ENCODE results near the gene TUFM. TPM values are rescaled to one million over a fixed set of nuclear protein-coding genes. Genes with fewer than 3 reads are reported as not detected.

TUFM gene
- total RNA-seq, 1 experiment from 2014 or later: 361 TPM

DNA sequence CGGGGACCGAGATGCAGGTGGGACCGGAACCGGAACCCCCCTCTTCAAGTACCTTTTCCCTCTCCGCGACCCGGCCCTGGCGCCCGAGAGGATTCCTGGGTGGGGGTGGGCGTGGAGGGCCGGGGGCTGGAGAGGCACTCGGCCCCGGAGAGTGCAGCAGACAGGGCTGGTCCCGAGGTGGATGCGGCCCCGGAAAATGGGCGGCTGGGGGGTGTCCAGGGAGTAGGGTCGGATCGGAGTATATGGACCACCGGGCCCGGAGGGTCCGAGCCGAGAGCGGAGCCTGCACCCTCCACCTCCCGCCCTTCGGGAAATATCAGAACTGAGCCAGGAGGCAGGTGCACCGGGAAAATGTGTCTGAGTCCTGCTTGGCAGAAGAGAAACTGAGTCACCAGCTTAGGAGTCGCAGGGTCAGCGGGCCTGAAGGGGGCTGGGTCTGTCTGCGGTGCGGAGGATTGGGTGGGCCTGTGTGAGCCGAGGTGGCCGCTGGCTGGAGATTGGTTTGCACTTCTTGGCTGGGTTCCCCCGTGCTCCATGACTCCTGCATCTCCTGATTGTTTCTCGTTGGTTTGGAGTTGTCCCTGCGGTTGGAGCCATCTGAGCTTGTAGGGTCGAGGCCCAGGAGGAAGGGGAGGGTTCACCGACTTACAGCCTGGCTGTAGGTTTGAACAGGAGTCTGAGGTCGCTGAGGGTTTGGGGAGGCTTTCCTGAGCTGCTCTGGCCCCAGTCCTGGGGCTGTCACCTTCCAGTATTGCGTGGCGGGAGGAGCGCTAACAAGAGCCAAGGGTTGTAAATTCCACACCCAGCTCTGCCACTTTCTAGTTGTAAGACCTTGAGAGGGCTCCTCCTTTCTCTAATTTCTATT, 18.0 kb upstream of the TUFM start (continued):
- no peak for TF ChIP-seq TCF7L2 (IDR thresholded peaks at IDR 0.05; ENCODE audit: borderline replicate concordance, extremely low read depth, insufficient read depth, insufficient read length)

GRCh38 chr16:28859326-28859725, 13.2 kb upstream of the TUFM start:
- no peak overlapping the region for H3K4me2 ChIP-seq (ENCODE audit: low read length)
- POLR2A ChIA-PET: no interaction called here
- CTCF ChIA-PET: interaction anchor here (1.4 kb wide), 1 partner anchor 12 kb away, joined by 7 read pairs; no protein-coding TSS in a partner anchor
- no peak overlapping the region for H3K27ac ChIP-seq (ENCODE audit: low read depth, low read length)
- H2AFZ ChIP-seq (ENCODE audit: low read depth, low read length, poor library complexity, severe bottlenecking): no peak overlapping the region
- ATAC-seq: no peak
- no peaks in the 10 kb centered on the region for H3K36me3 ChIP-seq (ENCODE audit: control insufficient read depth in 1 of 2, insufficient read depth in 2 of 2, low read length in 2 of 2)
- H3K9me2 ChIP-seq (ENCODE audit: insufficient read depth): no peaks in the 10 kb centered on the region
- no peaks in the 10 kb centered on the region for H3K9me3 ChIP-seq (ENCODE audit: control insufficient read depth in 1 of 2, insufficient read depth in 1 of 2, low read depth in 1 of 2, low read length in 2 of 2)
- peaks cover 13 to 32% of the 10 kb centered on the region in 2 experiments for H3K4me1 ChIP-seq (ENCODE audit: control insufficient read depth in 1 of 2, insufficient read depth in 2 of 2, low read length in 2 of 2)
- RAD21 ChIA-PET (ENCODE audit: low non-redundant PET in 1 of 2, low total read pairs in 2 of 2, uncharacterized antibody in 2 of 2, unreplicated experiment in 2 of 2): no interaction called here
- BruUV-seq (replicated peaks): no TSS peak
- intact Hi-C loops (cut with micrococcal nuclease): no loop called here
- peaks cover 21% of the 10 kb centered on the region for H3K79me2 ChIP-seq (ENCODE audit: insufficient read depth, low read length)
- H3K4me3 ChIP-seq (replicated peaks in 1 of 2; ENCODE audit: low read depth in 1 of 2, low read length in 2 of 2): no peak overlapping the region
- H3K9ac ChIP-seq (ENCODE audit: low read length): no peak overlapping the region
- no peak for TF ChIP-seq SIN3A (IDR thresholded peaks at IDR 0.05; ENCODE audit: low read depth)
- TF ChIP-seq CEBPB (IDR thresholded peaks at IDR 0.05; ENCODE audit: low read depth): no peak
- no peak for TF ChIP-seq ZNF274 (IDR thresholded peaks at IDR 0.05; ENCODE audit: low read depth, low read length)
- TF ChIP-seq EZH2phosphoT487 (IDR thresholded peaks at IDR 0.05; ENCODE audit: borderline replicate concordance): no peak
- TF ChIP-seq FOSL1 (IDR thresholded peaks at IDR 0.05; ENCODE audit: low read depth): no peak
- no peak for TF ChIP-seq SRF (IDR thresholded peaks at IDR 0.05; ENCODE audit: low read depth)
- no peak for TF ChIP-seq EGR1 (IDR thresholded peaks at IDR 0.05; ENCODE audit: low read depth)
- TF ChIP-seq YY1 (IDR thresholded peaks at IDR 0.05; ENCODE audit: extremely low read depth, insufficient replicate concordance, low read depth, low read length): no peak
- no peak for TF ChIP-seq REST (IDR thresholded peaks at IDR 0.05; ENCODE audit: low read depth)
- TF ChIP-seq, protein P1, sequence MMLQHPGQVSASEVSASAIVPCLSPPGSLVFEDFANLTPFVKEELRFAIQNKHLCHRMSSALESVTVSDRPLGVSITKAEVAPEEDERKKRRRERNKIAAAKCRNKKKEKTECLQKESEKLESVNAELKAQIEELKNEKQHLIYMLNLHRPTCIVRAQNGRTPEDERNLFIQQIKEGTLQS (IDR thresholded peaks at IDR 0.05): no peak
- TF ChIP-seq, protein P2, sequence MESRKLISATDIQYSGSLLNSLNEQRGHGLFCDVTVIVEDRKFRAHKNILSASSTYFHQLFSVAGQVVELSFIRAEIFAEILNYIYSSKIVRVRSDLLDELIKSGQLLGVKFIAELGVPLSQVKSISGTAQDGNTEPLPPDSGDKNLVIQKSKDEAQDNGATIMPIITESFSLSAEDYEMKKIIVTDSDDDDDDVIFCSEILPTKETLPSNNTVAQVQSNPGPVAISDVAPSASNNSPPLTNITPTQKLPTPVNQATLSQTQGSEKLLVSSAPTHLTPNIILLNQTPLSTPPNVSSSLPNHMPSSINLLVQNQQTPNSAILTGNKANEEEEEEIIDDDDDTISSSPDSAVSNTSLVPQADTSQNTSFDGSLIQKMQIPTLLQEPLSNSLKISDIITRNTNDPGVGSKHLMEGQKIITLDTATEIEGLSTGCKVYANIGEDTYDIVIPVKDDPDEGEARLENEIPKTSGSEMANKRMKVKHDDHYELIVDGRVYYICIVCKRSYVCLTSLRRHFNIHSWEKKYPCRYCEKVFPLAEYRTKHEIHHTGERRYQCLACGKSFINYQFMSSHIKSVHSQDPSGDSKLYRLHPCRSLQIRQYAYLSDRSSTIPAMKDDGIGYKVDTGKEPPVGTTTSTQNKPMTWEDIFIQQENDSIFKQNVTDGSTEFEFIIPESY (IDR thresholded peaks at IDR 0.05; ENCODE audit: extremely low read depth, insufficient replicate concordance, low read length): no peak
- TF ChIP-seq, protein P3, sequence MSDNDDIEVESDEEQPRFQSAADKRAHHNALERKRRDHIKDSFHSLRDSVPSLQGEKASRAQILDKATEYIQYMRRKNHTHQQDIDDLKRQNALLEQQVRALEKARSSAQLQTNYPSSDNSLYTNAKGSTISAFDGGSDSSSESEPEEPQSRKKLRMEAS (IDR thresholded peaks at IDR 0.05): no peak
- no peak for TF ChIP-seq RAD21 (IDR thresholded peaks at IDR 0.05; ENCODE audit: low read depth)
- TF ChIP-seq CTCF (IDR thresholded peaks at IDR 0.05 in 2 of 3, conservative IDR thresholded peaks at IDR 0.05 in 1 of 3; ENCODE audit: borderline replicate concordance in 1 of 3, insufficient read depth in 1 of 3, low read depth in 2 of 3, low read length in 2 of 3): no peak
- TF ChIP-seq ZFX (IDR thresholded peaks at IDR 0.05): no peak
- H3K27me3 ChIP-seq (ENCODE audit: insufficient read depth, low read length): no peaks in the 10 kb centered on the region
- H4K20me1 ChIP-seq (ENCODE audit: insufficient read depth): no peaks in the 10 kb centered on the region
- DNase-seq (ENCODE audit: low read depth, low spot score): no peak

All from HCT116 (cell line).